ENCODE results near the gene NTN1.

DNA sequence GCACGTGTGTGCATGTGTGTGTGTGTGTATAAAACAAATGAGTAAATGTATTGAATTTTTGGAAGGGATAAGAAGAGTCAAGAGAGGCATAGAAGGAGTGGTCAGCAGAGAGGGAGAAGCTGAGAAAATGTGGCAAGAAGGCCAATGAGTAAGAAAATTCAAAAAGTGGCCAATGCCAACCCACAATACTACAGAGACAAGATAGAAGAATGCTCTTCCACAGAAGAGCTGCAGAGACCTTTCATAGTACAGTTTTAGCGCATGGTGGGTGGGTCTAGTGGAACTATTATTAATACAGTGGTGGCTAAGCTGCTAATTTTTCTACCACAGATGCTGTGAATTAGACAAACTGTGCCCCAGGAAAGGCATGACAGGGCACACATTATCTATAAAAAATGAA, 233.5 kb downstream of the NTN1 start:
- no peak for TF ChIP-seq EZH2phosphoT487 (IDR thresholded peaks at IDR 0.05; ENCODE audit: insufficient read depth, low read depth)
- TF ChIP-seq EZH2 (IDR thresholded peaks at IDR 0.05; ENCODE audit: insufficient read depth, poor library complexity, severe bottlenecking), result no peak
